SK-N-SH treated with all-trans-retinoic acid at 6 μM for 48 hours (cell line): ENCODE measurements around the gene MLKL.

Experiments used
- ATAC-seq: fragments of 200-7000 bp; cut with Tn5 transposase; 3 replicates; pipeline ENCODE4 v1.9.1; 2020; ENCODE audit warnings: mild to moderate bottlenecking, moderate library complexity
- ARNTL ChIP-seq: fragments of 450-650 bp; formaldehyde crosslinking; IDR thresholded peaks from 2 replicates; pipeline ENCODE4 v1.5.0; 2020; ENCODE audit warnings: low read depth, mild to moderate bottlenecking, moderate library complexity, borderline replicate concordance
- BACH2 ChIP-seq: fragments of 250-450 bp; sonication (Bioruptor Pico); IDR thresholded peaks from 2 replicates; pipeline ENCODE4 v1.9.0; 2021; ENCODE audit warnings: mild to moderate bottlenecking, borderline replicate concordance
- CSDC2 ChIP-seq: fragments of 250-450 bp; sonication (Bioruptor Pico); IDR thresholded peaks from 2 replicates; pipeline ENCODE4 v1.5.0; 2020; ENCODE audit warnings: mild to moderate bottlenecking, moderate library complexity
- CSRNP3 ChIP-seq: fragments of 250-450 bp; sonication (Bioruptor Pico); IDR thresholded peaks from 2 replicates; pipeline ENCODE4 v1.5.1; 2021; ENCODE audit warnings: mild to moderate bottlenecking, moderate library complexity
- ESRRG ChIP-seq: fragments of 250-450 bp; sonication (Bioruptor Pico); IDR thresholded peaks from 2 replicates; pipeline ENCODE4 v1.6.1; 2021; ENCODE audit warnings: mild to moderate bottlenecking
- GLIS3 ChIP-seq: fragments of 250-450 bp; sonication (Bioruptor Pico); IDR thresholded peaks from 2 replicates; pipeline ENCODE4 v1.5.0; 2020; ENCODE audit warnings: mild to moderate bottlenecking, moderate library complexity
- OSR1 ChIP-seq: fragments of 250-450 bp; sonication (Bioruptor Pico); IDR thresholded peaks from 2 replicates; pipeline ENCODE4 v1.8.0; 2022; ENCODE audit warnings: moderate library complexity, mild to moderate bottlenecking, inconsistent platforms
- POU6F1 ChIP-seq: fragments of 250-450 bp; sonication (Bioruptor Pico); IDR thresholded peaks from 2 replicates; pipeline ENCODE4 v1.8.0; 2021; ENCODE audit warnings: low read depth, mild to moderate bottlenecking, moderate library complexity, borderline replicate concordance
- PPARA ChIP-seq: fragments of 250-450 bp; sonication (Bioruptor Pico); IDR thresholded peaks from 2 replicates; pipeline ENCODE4 v1.5.0; 2020; ENCODE audit warnings: mild to moderate bottlenecking, borderline replicate concordance
- RARB ChIP-seq: fragments of 250-450 bp; sonication (Bioruptor Pico); IDR thresholded peaks from 2 replicates; pipeline ENCODE4 v1.8.0; 2021; ENCODE audit warnings: mild to moderate bottlenecking, moderate library complexity
- SNAI2 ChIP-seq: fragments of 250-450 bp; sonication (Bioruptor Pico); IDR thresholded peaks from 2 replicates; pipeline ENCODE4 v1.5.0; 2020; ENCODE audit warnings: mild to moderate bottlenecking, moderate library complexity
- TCF4 ChIP-seq: fragments of 250-450 bp; sonication (Bioruptor Pico); IDR thresholded peaks from 2 replicates; pipeline ENCODE4 v1.8.0; 2021; ENCODE audit warnings: mild to moderate bottlenecking, moderate library complexity, borderline replicate concordance
- TOX ChIP-seq: fragments of 250-450 bp; sonication (Bioruptor Pico); IDR thresholded peaks from 2 replicates; pipeline ENCODE4 v1.8.0; 2021; ENCODE audit warnings: mild to moderate bottlenecking, moderate library complexity, borderline replicate concordance
- ZC3H10 ChIP-seq: fragments of 250-450 bp; sonication (Bioruptor Pico); IDR thresholded peaks from 2 replicates; pipeline ENCODE4 v1.5.1; 2021; ENCODE audit warnings: mild to moderate bottlenecking, moderate library complexity
- ZFP3 ChIP-seq: fragments of 250-450 bp; sonication (Bioruptor Pico); IDR thresholded peaks from 2 replicates; pipeline ENCODE4 v1.5.0; 2020; ENCODE audit warnings: mild to moderate bottlenecking, moderate library complexity
- ZFP30 ChIP-seq: fragments of 450-650 bp; formaldehyde crosslinking; IDR thresholded peaks from 2 replicates; pipeline ENCODE4 v1.5.0; 2022; ENCODE audit warnings: mild to moderate bottlenecking, moderate library complexity
- ZNF565 ChIP-seq: fragments of 450-650 bp; formaldehyde crosslinking; conservative IDR thresholded peaks from 2 replicates; pipeline ENCODE4 v1.5.0; 2020; ENCODE audit warnings: low read depth, mild to moderate bottlenecking, moderate library complexity
- ZNF70 ChIP-seq: fragments of 450-650 bp; formaldehyde crosslinking; IDR thresholded peaks from 2 replicates; pipeline ENCODE4 v1.5.0; 2020; ENCODE audit warnings: mild to moderate bottlenecking, moderate library complexity
- ZNF8 ChIP-seq: fragments of 450-650 bp; formaldehyde crosslinking; IDR thresholded peaks from 2 replicates; pipeline ENCODE4 v1.5.0; 2020; ENCODE audit warnings: mild to moderate bottlenecking, moderate library complexity
- TF ChIP-seq, protein P1 (sequence below): fragments of 250-450 bp; sonication (Bioruptor Pico); IDR thresholded peaks from 2 replicates; pipeline ENCODE4 v1.8.0; 2020; ENCODE audit warnings: mild to moderate bottlenecking, moderate library complexity, borderline replicate concordance
- TF ChIP-seq, protein P2 (sequence below): fragments of 250-450 bp; sonication (Bioruptor Pico); IDR thresholded peaks from 2 replicates; pipeline ENCODE4 v1.5.0; 2020; ENCODE audit warnings: mild to moderate bottlenecking, moderate library complexity

The MLKL gene

DNA sequence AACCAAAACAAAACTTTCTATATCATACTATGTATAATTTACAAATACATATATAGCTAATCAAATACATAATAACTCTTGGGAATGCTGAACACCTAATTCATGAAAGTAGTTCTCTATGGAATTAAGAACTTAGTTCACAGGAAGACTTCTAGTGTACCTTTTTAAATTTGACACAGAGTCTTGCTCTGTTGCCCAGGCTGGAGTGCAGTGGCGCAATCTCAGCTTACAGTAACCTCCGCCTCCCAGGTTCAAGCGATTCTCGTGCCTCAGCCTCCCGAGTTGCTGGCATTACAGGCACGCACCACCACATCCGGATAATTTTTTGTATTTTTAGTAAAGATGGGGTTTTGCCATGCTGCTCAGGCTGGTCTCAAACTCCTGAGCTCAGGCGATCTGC lies 58.7 kb downstream of the MLKL start (continued):
- TF ChIP-seq, protein P1, sequence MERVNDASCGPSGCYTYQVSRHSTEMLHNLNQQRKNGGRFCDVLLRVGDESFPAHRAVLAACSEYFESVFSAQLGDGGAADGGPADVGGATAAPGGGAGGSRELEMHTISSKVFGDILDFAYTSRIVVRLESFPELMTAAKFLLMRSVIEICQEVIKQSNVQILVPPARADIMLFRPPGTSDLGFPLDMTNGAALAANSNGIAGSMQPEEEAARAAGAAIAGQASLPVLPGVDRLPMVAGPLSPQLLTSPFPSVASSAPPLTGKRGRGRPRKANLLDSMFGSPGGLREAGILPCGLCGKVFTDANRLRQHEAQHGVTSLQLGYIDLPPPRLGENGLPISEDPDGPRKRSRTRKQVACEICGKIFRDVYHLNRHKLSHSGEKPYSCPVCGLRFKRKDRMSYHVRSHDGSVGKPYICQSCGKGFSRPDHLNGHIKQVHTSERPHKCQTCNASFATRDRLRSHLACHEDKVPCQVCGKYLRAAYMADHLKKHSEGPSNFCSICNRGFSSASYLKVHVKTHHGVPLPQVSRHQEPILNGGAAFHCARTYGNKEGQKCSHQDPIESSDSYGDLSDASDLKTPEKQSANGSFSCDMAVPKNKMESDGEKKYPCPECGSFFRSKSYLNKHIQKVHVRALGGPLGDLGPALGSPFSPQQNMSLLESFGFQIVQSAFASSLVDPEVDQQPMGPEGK (CRISPR knock-in tag): no peak
- no peak for TF ChIP-seq TCF4
- TF ChIP-seq RARB (CRISPR knock-in tag): no peak
- no peak for TF ChIP-seq TOX (CRISPR knock-in tag)

DNA sequence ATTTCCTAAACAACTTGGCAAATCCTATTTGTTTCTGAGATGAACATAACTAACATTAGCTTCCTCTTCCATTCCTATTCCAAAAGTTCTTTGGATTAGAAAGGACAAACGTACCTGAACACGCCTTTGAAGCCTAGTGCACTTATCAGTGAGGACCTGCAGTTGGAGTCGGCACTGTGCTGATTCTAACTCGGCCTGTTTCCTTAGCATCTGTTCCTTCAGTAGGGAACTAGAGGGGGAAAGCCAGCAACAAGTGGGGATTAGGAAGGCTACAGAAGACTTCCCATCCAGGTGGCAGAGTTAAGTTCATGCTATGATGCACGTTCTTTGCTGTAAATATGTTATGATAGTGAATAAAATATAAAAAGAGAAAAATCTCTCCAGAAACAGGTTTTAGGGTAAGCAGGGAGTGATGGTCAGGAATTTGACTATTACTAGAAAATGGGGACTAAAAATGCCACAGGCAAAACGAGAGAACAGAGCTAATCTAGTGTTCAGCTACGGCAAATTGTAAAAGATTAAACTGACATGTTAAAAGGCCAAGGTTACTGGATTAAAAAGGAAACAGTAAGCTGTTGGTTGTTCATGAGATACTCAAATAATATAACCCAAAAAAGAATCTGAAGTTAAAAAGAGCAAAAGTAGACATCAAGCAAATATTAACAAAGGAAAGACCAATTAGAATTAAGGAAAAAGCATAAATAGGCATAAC lies 62.8 kb downstream of the MLKL start:
- TF ChIP-seq ESRRG (CRISPR knock-in tag) (no peak), RARB (CRISPR knock-in tag) (no peak), TCF4 (no peak), ZFP30 (CRISPR knock-in tag) (no peak), ZC3H10 (CRISPR knock-in tag) (no peak), BACH2 (CRISPR knock-in tag) (no peak), PPARA (CRISPR knock-in tag) (no peak), CSRNP3 (CRISPR knock-in tag) (no peak), GLIS3 (no peak), ZFP3 (CRISPR knock-in tag) (no peak), ZNF8 (CRISPR knock-in tag) (no peak), ARNTL (CRISPR knock-in tag) (no peak), OSR1 (no peak), POU6F1 (no peak), ZNF70 (CRISPR knock-in tag) (no peak), ZNF565 (CRISPR knock-in tag) (no peak), CSDC2 (CRISPR knock-in tag) (no peak)
- TF ChIP-seq, protein P2, sequence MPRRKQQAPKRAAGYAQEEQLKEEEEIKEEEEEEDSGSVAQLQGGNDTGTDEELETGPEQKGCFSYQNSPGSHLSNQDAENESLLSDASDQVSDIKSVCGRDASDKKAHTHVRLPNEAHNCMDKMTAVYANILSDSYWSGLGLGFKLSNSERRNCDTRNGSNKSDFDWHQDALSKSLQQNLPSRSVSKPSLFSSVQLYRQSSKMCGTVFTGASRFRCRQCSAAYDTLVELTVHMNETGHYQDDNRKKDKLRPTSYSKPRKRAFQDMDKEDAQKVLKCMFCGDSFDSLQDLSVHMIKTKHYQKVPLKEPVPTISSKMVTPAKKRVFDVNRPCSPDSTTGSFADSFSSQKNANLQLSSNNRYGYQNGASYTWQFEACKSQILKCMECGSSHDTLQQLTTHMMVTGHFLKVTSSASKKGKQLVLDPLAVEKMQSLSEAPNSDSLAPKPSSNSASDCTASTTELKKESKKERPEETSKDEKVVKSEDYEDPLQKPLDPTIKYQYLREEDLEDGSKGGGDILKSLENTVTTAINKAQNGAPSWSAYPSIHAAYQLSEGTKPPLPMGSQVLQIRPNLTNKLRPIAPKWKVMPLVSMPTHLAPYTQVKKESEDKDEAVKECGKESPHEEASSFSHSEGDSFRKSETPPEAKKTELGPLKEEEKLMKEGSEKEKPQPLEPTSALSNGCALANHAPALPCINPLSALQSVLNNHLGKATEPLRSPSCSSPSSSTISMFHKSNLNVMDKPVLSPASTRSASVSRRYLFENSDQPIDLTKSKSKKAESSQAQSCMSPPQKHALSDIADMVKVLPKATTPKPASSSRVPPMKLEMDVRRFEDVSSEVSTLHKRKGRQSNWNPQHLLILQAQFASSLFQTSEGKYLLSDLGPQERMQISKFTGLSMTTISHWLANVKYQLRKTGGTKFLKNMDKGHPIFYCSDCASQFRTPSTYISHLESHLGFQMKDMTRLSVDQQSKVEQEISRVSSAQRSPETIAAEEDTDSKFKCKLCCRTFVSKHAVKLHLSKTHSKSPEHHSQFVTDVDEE (CRISPR knock-in tag): no peak
- TF ChIP-seq, protein P1 (CRISPR knock-in tag): no peak
- ATAC-seq: no peak

- ATAC-seq: no peak
- TF ChIP-seq BACH2 (CRISPR knock-in tag) (no peak), TCF4 (no peak), SNAI2 (CRISPR knock-in tag) (no peak), ESRRG (CRISPR knock-in tag) (no peak), ZC3H10 (CRISPR knock-in tag) (no peak)
- TF ChIP-seq, all 23 proteins: peak for 0
These were observed 65.4 kb downstream of the MLKL start for GRCh38 chr16:74635303-74635702.
